Measurements from ENCODE around the gene FOXO3.

FOXO3 gene

GRCh38 chr6:108716801-108717791 lies 156.4 kb downstream of the FOXO3 start:
- ChIA-PET POLR2A (no interaction called here), CTCF (interaction anchor here (1.2 kb wide), 1 partner anchor 13 kb away, joined by 3 read pairs; no protein-coding TSS in a partner anchor)
- TF ChIP-seq CTCF (IDR thresholded peaks at IDR 0.05; ENCODE audit: insufficient read depth, low read length, missing control alignments): no peak
- no peak for DNase-seq (ENCODE audit: low read depth, low spot score)
- H3K4me3 ChIP-seq (ENCODE audit: low read depth, low read length): no peak overlapping the region

- no peak for DNase-seq (ENCODE audit: low read depth, low spot score)
- CTCF ChIA-PET: no interaction called here
- no peak overlapping the region for H3K4me3 ChIP-seq (ENCODE audit: low read depth, low read length)
- no peak for TF ChIP-seq CTCF (IDR thresholded peaks at IDR 0.05; ENCODE audit: insufficient read depth, low read length, missing control alignments)
- POLR2A ChIA-PET: no interaction called here
Observed at GRCh38 chr6:108719477-108719876, 158.8 kb downstream of the FOXO3 start.

- ChIA-PET CTCF (interaction anchor here (1.1 kb wide), 1 partner anchor 10 kb away, joined by 3 read pairs; no protein-coding TSS in a partner anchor), POLR2A (interaction anchor here (0.6 kb wide), 1 partner anchor 161 kb away, joined by 3 read pairs; no protein-coding TSS in a partner anchor)
- H3K4me3 ChIP-seq (ENCODE audit: low read depth, low read length): no peak overlapping the region
- TF ChIP-seq CTCF (IDR thresholded peaks at IDR 0.05; ENCODE audit: insufficient read depth, low read length, missing control alignments): no peak
- no peak for DNase-seq (ENCODE audit: low read depth, low spot score)
Observed at GRCh38 chr6:108720827-108721226, 160.1 kb downstream of the FOXO3 start.

DNA sequence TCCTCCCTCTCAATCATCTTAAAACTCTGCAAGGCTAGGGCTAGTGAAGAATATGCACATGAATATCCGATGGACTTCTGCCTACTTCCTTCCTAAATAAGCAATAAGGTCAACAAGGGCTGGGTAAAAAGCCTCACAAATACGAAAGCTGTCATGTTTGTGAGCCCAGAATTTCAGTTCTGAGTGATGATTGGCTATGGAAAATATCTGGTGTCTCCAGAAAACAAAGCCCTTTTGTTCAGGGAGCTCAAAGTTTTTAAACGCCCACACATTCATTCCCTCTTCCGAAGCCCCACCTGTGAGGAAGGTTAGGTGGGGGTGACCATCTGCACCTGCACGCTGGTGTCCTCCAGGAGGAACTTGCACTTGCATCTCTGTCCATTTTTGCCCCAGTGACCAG lies 160.6 kb downstream of the FOXO3 start:
- ChIA-PET CTCF (interaction anchor here (1.1 kb wide), 1 partner anchor 10 kb away, joined by 3 read pairs; no protein-coding TSS in a partner anchor), POLR2A (interaction anchor here (0.6 kb wide), 1 partner anchor 162 kb away, joined by 3 read pairs; no protein-coding TSS in a partner anchor)
- no peak overlapping the region for H3K4me3 ChIP-seq (ENCODE audit: low read depth, low read length)
- no peak for TF ChIP-seq CTCF (IDR thresholded peaks at IDR 0.05; ENCODE audit: insufficient read depth, low read length, missing control alignments)
- no peak for DNase-seq (ENCODE audit: low read depth, low spot score)

DNA sequence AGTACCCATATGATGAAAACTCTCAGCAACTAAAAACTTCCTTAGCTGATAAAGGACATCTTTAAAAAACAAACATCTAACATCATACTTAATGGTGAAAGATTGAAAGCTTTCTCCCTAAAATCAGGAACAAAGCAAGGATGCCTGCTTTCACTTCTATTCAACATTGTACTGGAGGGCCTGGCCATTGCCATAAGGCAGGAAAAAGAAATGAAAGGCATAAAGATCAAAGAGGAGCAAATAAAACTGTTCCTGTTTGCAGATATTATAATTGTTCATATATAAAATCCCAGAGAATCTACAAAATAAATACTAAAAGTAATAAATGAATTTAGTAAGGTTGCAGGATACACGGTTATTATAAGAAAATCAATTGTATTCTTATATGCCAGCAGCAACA lies 162.9 kb downstream of the FOXO3 start:
- ChIA-PET CTCF (no interaction called here), POLR2A (no interaction called here)
- no peak for DNase-seq (ENCODE audit: low read depth, low spot score)
- H3K4me3 ChIP-seq (ENCODE audit: low read depth, low read length): no peak overlapping the region
- no peak for TF ChIP-seq CTCF (IDR thresholded peaks at IDR 0.05; ENCODE audit: insufficient read depth, low read length, missing control alignments)

DNA sequence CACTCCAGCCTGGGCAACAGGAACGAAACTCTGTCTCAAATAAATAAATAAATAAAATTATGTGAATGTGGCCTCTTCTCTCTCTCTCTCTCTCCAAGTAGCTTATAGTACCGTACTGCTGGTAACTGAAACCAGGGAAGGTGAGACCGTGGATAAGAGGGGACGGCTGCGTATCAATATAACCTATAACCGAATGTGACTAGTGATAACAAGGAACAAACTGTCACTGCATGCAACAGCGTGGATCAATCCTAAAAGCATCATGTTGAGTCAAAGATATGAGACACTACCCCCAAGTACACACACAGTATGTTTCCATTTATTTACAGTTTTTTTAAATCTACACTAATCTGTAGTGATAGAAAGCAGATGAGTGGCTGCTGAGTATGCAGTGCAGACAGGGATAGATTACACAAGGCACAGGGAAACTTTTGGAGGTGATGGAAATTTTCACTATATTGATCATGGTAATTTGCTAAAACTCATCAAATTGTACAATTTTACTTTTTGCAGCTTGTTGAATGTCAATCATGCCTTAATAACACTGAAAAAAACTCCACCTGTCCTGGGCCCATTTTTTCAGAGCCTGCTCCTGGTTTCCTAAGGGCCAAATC lies 166.1 kb downstream of the FOXO3 start:
- TF ChIP-seq CTCF (IDR thresholded peaks at IDR 0.05; ENCODE audit: insufficient read depth, low read length, missing control alignments): no peak
- ChIA-PET POLR2A (no interaction called here), CTCF (interaction anchor here (2.0 kb wide), 1 partner anchor 12 kb away, joined by 6 read pairs; no protein-coding TSS in a partner anchor)
- no peak overlapping the region for H3K4me3 ChIP-seq (ENCODE audit: low read depth, low read length)
- no peak for DNase-seq (ENCODE audit: low read depth, low spot score)
